ENCODE measurements around the gene GSTM1.
A peak's percentile ranks its signal among the peaks of the same experiment; 100 is the strongest.
"Not testable (repeated sequence)": the region's sequence is repeated elsewhere in the genome, so short reads cannot be mapped to it uniquely, and the experiment has no call there.

GSTM1 gene

GRCh38 chr1:109660691-109661026, 27.0 kb upstream of the GSTM1 start:
- peak; percentile 24 to 36 for DNase-seq

GRCh38 chr1:109661391-109661790, 26.2 kb upstream of the GSTM1 start:
- no peak for DNase-seq

- DNase-seq = no peak
Observed at GRCh38 chr1:109664671-109665070, 22.9 kb upstream of the GSTM1 start.

- peak; percentile 59 to 78 for DNase-seq
Observed at GRCh38 chr1:109667452-109668122, 20.0 kb upstream of the GSTM1 start, which contains the start of gene GSTM2. GSTM2 (plus strand) TSS chr1:109668057; CDS start chr1:109668116, 59 bp downstream.

- no peak for DNase-seq
Observed at GRCh38 chr1:109668123-109668775, 19.4 kb upstream of the GSTM1 start.

- DNase-seq = no peak
Observed at GRCh38 chr1:109669246-109669948, 18.2 kb upstream of the GSTM1 start.

DNA sequence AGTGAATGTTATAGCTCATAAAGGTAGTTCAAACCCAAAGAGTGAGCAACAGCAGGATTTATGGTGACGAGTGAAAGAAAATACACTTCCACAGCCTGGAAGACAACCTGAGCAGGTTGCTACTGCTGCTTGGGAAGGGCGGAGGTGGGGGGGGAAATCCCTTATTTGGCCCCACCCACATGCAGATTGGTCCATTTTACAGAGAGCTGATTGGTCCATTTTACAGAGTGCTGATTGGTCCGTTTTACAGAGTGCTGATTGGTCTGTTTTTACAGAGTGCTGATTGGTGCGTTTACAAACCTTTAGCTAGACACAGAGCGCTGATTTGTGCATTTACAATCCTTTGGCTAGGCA, 17.7 kb upstream of the GSTM1 start:
- DNase-seq = not testable (repeated sequence)

DNA sequence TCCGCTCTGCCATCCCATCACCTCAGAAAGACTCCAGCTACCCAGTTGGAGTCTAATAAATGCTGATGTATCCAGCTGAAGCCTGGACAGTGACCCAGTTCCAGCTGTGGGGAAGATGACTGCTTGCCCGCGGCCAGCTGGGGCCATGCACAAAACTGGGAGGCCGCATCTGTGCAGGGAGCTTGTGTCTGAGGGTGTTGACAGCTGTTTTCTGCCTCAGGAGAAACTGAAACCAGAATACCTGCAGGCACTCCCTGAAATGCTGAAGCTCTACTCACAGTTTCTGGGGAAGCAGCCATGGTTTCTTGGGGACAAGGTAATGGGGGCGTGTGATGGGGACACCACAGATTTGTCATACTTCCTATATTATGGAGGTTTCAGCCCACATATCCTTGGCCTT, 16.6 kb upstream of the GSTM1 start:
- no peak for DNase-seq

GRCh38 chr1:109673861-109674260, 13.8 kb upstream of the GSTM1 start:
- DNase-seq = not testable (repeated sequence)

- not testable (repeated sequence) for DNase-seq
Observed at GRCh38 chr1:109676683-109677381, 10.8 kb upstream of the GSTM1 start.

DNA sequence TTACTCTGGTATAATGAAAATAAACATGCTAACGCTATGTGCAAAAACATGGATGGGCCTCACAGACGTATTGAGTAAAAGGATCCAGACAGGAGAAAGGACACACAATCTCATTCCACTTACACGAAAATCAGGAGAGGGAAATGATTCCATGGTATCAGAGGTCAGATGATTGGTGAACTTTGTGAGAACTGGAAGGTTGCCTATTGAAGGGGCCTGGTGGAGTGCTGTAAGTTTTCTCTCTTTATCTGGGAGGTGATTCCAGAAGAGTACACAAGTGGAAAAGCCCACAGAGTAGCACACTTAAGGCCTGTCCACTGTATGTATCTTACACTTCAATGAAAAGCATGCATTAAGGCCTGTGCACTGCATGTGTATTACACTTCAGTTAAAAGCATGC, 10.2 kb upstream of the GSTM1 start:
- no peak for DNase-seq

- DNase-seq = not testable (repeated sequence)
Observed at GRCh38 chr1:109678637-109679036, 9.0 kb upstream of the GSTM1 start.

GRCh38 chr1:109684777-109685176, 2.8 kb upstream of the GSTM1 start:
- DNase-seq = peak in 1 of 2 donors; percentile 57

DNA sequence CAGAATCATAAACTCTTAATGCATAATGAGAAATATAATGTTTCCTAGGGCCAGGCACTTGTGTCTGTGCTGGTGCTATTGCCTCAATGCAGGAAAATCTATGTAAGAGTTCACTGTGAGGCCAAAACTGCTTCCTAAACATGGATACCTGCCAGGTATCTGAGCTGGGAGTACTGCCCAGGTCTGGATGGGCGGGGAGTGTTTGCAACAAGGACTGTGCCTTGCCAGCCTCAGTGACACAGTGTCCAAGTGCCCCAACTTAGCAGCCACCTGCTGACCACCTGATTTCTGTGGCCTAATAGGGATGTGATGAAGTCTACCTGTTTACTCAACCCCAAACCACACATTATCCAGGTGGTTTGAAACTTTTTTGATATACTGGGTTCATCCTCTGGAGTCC, 2.2 kb upstream of the GSTM1 start:
- DNase-seq = not testable (repeated sequence)

GRCh38 chr1:109685890-109686289, 1.7 kb upstream of the GSTM1 start:
- DNase-seq = not testable (repeated sequence)

- DNase-seq = not testable (repeated sequence)
Observed at GRCh38 chr1:109687109-109687508, 508 bp upstream of the GSTM1 start.

DNA sequence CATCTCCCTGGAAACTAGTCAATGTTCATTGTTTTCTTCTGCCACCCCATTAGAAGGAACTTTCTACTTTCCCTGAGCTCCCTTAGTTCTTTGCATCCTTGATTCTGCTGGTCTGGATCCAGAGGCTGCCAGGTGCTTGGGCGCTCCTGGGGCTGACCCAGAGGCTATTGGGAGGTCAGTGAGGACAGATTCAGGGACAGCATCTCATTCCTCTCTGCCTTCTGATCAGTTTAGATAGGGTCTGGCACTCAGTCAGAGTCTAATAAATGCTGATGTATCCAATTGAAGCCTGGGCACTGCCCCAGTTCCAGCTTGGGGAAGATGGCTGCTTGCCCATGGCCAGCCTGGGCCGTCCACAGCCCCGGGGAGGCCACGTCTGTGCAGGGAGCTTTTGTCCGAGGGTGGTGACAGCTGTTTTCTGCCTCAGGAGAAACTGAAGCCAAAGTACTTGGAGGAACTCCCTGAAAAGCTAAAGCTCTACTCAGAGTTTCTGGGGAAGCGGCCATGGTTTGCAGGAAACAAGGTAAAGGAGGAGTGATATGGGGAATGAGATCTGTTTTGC, 2.3 kb downstream of the GSTM1 start:
- DNase-seq = no peak

DNA sequence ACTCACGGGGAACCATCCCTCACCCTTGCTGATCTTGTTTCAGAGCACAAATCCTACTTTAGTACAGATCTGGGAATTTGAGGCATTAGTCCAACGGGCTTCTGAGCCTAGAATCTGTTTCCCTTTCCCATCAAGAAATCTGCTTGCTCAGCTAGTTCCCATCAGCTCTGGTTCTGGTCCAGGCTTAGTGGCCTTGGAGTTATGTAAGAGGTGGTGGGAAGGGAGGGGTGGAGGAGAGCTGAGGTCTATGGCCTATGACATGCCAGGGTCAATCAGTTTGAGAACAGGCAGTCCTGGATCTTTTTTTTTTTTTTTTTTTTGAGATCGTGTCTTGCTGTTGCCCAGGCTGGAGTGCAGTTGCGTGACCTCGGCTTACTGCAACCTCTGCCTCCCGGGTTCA, 4.1 kb downstream of the GSTM1 start:
- DNase-seq = peak in 1 of 2 donors; percentile 22

DNA sequence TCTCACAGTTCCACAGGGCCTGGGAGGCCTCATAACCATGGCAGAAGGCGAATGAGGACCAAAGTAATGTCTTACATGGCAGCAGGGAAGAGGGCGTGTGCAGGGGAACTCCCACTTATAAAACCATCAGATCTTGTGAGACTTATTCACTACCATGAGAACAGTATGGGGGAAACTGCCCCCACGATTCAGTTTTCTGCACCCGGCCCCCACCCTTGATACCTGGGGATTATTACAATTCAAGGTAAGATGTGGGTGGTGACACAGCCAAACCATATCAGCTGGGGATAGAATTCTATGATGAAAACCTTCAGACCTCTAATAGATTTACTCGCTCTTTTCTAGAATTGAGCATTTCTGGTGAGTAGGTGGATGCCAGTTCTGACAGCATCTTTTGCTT, 6.8 kb downstream of the GSTM1 start:
- not testable (repeated sequence) for DNase-seq

GRCh38 chr1:109695138-109695537, 7.5 kb downstream of the GSTM1 start:
- not testable (repeated sequence) for DNase-seq

- no peak for DNase-seq
Observed at GRCh38 chr1:109697066-109697465, 9.4 kb downstream of the GSTM1 start.

GRCh38 chr1:109697861-109698260, 10.2 kb downstream of the GSTM1 start:
- DNase-seq = not testable (repeated sequence)

DNA sequence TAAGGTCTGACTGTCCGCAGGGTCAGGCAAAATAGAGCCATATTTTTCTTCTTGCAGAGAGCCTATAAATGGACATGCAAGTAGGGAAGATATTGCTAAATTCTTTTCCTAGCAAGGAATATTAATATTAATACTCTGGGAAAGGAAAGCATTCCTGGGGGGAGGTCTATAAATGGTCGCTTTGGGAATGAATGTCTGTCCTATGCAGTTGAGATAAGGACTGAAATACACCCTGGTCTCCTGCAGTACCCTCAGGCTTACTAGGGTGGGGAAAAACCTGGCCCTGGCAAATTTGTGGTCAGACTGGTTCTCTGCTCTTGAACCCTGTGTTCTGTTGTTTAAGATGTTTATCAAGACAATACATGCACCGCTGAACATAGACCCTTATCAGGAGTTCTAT, 15.3 kb downstream of the GSTM1 start:
- not testable (repeated sequence) for DNase-seq
